TTC549 (cell line): ENCODE measurements around the gene CUL4A.
"Not testable (repeated sequence)": the region's sequence is repeated elsewhere in the genome, so short reads cannot be mapped to it uniquely, and the experiment has no call there.

Experiments
- FAIRE-seq: peaks from 2 replicates; lab custom pipeline; 2012; peaks lifted over from hg19 to GRCh38; lab: Jason Lieb, UNC

The CUL4A gene

DNA sequence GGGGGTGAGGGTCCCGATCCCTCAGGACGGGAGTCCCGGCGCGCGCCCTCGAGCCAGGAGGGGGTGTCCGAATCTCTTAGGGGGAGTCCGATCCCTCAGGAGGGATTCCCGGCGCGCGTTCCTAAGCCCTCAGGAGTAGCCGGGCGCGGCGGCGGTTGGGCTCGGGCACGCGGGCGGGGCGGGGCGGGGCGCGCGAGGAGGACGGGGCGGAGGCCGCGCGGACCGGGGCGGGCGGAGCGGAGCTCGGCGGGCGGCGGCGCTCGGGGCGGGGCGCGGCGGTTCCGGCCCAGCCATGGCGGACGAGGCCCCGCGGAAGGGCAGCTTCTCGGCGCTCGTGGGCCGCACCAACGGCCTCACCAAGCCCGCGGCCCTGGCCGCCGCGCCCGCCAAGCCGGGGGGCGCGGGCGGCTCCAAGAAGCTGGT is at the start of gene CUL4A:
Gene CUL4A (plus strand): TSS at position 278 of the 423 bp plus-strand sequence. CDS start 15 bp downstream, at position 293.
- no peak for FAIRE-seq

DNA sequence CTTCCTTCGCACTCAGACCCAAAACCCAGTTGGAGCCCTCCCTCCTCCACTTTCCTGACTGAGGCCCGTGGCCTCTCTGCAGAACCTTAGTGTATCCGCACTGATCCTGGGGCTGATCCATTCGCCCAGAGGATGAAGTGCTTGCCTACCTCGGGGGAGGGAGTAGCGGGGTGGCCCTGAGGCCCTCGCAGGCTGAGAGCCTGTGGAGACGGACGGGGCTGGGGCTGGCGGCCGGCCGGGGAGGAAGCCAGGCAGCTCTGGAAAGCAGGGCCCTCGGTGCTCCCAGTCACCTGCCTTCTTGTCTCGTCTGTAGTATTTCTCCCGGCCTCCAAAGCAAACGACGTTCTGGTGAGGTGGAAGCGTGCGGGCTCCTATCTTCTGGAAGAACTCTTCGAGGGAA is 49.7 kb upstream of the CUL4A start:
- no peak for FAIRE-seq

DNA sequence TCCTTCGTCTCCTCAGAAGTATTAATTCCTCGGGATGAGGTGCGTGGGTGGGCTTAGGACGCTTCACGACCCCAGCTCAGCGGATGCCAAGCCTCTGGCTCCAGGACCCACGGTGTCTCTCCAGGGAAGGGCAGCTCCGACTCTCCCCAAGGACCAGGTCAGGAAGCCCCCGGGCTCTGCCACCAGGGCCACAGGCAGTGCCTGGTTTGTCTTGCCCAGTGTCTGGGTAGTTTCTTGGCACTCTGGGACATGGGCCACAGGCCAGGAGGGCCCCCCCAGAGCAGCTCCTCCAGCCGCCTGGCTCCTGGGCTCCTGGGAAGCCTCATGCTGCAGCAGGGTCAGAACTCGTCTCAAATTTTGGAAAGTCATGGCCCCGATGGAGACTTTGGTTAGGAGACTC is 48.4 kb upstream of the CUL4A start:
- FAIRE-seq, result no peak

DNA sequence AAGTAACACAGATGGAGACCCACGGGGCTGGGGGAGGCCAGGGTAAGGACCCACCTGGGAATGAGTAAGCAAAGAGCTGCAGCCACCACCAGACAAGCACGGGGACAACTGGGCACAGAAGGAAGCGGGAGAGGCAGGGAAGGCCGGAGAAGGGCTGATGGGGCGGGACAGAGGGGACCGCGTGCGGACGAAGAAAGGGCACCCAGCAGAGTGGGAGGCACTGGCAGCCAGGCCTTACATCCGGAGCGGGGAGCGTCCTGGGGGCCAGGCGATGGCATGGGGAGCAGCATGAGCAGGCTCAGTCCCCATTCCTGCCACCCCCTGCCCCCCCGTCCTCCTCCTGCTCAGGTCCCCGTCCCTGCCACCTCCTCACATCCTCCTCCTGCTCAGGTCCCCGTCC is 48.0 kb upstream of the CUL4A start:
- FAIRE-seq, result no peak

DNA sequence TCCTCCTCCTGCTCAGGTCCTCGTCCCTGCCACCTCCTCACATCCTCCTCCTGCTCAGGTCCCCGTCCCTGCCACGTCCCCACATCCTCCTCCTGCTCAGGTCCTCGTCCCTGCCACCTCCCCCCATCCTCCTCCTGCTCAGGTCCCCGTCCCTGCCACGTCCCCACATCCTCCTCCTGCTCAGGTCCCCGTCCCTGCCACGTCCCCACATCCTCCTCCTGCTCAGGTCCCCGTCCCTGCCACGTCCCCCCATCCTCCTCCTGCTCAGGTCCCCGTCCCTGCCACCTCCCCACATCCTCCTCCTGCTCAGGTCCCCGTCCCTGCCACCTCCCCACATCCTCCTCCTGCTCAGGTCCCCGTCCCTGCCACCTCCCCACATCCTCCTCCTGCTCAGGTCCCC is 47.4 kb upstream of the CUL4A start:
- FAIRE-seq, result not testable (repeated sequence)

DNA sequence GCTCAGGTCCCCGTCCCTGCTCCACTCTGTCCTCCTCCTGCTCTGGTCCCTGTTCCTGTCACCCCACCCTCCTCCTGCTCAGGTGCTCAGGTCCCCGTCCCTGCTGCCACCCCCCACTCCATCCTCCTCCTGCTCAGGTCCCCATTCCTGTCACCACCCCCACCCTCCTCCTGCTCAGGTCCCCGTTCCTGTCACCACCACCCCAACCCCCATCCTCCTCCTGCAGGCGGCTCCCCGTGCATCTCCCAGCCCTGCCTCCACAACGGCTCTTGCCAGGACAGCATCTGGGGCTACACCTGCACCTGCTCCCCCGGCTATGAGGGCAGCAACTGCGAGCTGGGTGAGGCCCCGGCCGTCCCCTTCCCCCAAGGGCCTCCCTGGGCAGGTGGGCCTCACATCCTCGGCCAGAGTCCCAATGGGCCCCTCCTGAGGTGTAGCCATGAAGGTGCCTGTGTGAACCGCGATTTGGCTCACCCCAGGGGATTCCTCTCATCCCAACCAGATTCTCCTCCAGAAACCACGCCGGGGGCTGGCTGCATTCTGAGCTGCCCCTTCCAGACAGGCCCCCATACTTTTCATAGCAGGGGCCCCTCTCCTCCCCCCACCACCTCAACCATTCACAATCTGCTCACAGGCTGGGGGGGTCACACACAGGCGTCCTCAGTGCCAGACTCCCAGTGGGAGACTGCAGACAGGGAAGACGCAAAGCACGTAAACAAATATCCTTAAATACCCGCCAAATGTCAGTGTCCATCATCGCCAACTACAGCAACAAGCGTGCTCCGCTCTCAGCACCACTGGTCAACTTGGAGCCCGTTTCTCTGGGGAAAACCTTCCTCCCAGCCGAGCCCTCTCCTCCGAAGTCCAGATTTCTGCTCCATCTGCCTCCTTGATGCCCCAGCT is 46.4 kb upstream of the CUL4A start:
- FAIRE-seq, result no peak

DNA sequence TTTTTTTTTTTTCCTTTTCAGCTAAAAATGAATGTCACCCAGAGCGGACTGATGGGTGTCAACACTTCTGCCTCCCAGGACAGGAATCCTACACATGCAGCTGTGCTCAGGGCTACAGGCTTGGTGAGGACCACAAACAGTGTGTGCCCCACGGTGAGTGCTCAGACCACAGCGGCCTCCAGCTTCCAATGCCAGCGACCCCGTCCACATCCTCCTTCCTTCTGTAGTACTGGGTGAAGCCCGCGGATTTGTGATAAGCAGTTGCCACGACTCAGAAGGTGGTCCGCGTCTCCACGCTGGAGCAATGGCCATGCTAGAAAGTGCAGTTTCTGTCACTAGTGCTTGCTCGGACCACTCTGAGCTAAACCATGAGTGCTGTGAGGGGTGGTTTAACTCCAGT is 44.9 kb upstream of the CUL4A start:
- FAIRE-seq, result no peak

DNA sequence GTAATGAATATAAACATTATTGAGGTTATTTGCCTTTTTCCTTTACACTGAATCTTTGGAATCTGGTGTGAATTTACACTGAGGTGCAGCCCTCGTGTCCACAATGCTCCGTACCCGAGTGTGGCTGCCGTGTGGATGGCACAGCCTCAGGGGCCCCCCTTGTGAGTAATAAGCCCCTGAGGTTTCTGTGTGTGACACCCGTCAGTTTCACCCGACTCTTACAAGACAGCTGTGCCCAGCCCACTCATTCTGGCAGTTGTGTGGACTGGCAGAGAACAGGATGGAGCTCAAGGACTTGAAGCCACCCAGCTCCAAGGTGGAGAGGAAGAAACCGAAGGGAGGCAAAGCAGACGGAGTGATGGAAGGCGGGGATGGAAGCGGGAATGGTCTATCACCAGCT is 43.1 kb upstream of the CUL4A start:
- FAIRE-seq, result no peak

DNA sequence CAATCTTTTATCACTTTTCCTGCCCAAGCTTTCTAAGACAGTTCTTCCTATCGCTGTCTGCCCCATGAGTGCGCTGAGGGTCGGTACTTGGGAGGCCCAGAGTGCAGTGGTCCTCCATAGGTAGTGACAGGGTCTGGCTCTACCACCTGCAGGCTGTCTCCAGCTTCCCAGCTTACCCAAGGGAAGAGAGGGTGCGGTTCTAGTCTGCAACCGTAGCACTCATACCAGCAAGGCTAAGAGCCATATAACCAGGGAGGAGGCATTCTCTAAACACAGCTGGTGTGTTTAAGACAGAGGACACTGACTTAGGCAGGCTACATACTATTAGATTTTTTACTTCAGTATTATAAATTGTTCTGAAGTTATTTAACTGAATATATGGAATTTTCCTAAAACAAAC is 42.7 kb upstream of the CUL4A start:
- no peak for FAIRE-seq

DNA sequence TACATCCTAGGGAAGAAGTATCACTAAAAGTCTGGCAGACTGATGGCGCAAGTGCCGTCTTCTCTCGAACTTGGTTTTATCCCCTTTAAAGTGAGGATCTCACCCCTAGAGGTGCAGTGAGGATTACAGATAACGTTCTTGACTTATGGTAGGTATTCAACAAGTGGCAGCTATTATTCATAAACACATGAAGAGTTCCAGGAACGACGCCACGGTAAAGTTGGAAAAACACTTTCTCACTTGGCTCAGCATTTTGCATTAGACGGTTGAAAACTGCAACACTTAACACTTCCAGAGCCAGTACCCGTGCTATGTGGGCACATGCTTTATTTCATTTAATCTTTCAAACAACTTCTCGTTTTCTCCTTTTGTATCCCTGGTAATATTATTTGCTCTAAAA is 42.3 kb upstream of the CUL4A start:
- FAIRE-seq, result no peak

DNA sequence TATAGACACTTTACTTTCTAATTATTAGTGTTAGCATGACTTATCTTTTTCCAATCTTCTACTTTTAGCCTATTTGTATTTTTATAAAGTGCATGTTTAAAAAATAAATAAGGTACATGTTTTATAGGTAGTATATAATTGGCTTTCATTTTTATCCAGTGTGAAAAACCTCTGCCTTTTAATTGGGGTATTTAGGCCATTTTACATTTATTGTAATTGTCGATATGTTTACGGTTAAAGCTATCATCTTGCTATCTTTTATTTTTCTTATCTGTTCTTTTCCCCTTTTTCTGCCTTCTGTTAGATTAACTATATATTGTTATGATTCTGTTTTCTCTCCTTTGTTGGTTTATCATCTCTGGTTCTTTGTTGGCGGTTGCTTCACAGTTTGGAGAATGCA is 41.8 kb upstream of the CUL4A start:
- FAIRE-seq, result no peak

DNA sequence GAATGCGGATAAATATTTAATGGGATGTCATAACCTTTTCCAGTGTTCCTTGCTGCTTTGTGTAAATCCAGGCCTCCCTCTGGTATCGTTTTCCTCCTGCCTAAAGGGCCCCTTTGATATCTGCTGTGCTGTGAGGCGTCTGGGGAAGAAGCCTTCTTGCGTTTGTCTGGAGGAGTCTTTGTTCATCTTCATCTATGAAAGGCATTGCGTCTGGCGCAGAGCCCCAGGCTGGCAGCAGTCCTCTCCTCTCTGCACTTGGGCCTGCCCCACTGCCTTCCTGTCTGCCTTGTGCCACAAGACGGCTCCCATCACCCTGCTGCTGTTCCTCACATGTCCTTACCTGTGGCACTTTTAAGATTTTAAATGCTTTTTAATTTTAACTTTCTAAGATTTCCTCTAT is 41.2 kb upstream of the CUL4A start:
- no peak for FAIRE-seq

DNA sequence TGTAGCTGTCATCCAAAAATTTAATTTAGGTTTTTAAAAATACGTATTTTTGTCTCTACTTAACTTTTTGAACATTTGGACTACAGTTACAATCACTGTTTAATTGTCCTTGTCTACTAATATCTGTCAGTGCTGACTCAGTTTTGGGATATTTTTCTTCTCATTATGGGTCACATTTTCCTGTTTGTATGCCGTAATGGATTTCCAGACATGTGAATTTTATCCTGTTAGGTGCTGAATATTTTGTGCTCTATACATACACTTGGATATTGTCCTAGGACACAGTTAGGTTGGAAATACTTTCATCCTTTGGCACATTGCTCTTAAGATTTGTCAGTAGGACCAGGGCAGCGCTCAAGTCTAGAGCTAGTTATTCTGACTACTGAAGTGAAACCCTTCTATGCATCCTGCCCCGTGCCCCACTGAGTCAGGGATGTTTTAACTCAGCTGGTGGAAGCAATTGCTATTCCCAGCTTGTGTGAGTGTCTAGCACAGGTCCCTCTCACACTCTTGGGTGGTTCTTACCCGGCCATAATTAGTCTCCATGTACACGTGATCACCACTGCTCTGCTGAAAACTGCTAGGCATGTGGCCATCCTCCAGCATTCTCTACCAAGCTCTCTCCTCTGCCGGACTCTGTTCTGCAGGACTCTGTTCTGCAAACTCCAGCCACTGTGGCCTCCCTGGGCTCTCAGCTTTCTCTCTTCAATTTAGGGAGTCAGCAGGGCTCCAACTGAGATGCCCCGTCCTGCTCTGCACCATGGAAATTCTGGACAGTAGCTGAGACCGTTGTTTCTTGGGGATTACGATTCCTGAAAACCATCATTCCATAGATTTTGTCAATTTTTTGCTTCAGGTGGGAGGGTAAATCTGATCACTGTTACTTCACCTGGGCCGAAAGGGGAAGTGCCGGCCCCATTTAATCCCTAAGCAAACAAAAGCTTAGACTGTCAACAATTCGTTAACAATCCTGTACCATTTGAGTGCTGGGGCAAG is 39.8 kb upstream of the CUL4A start:
- no peak for FAIRE-seq

DNA sequence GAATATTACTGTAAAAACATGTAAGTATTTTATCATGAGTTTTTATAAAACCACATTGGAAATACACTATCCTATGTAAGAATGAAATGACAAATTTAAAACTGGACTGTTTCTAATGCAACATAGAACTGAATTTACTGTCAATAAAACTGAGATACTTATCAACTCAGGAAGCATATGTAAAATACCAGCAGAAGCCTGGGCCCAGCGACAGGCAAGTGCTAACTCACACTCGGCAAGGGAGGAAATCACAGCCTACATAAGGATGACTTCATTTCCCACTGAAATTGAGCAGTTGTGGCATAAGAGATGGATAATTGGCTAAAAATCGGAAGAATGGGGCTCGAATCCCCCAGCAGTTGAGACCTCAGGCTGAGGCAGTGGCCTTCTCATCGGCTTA is 38.9 kb upstream of the CUL4A start:
- no peak for FAIRE-seq

DNA sequence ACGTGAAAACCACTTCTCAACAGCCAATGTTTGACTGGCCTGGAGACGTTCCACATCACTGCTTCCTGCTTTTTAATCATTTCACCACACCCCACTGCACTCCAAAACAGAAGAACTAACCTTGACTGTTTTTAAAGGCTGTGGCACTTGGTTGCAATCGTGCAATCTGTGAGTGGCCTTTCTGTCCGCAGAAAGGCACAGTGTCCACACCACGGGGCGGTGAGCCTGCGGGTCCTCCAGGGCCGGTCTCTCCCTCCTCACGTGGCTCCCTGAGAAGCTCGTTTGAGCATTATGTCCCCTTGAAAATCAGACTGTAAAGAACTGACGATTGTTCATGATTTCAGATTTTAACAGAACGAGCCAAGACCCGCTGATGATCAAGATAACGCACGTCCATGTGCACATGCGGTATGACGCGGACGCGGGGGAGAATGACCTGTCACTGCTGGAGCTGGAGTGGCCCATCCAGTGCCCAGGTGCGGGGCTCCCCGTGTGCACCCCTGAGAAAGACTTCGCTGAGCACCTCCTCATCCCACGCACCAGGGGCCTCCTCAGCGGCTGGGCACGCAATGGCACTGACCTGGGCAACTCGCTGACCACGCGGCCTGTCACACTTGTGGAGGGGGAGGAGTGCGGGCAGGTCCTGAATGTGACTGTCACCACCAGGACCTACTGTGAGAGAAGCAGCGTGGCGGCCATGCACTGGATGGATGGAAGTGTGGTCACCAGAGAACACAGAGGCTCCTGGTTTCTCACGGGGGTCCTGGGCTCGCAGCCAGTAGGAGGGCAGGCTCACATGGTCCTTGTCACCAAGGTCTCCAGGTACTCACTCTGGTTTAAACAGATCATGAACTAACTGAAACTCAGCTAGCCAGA is 37.9 kb upstream of the CUL4A start:
- no peak for FAIRE-seq

DNA sequence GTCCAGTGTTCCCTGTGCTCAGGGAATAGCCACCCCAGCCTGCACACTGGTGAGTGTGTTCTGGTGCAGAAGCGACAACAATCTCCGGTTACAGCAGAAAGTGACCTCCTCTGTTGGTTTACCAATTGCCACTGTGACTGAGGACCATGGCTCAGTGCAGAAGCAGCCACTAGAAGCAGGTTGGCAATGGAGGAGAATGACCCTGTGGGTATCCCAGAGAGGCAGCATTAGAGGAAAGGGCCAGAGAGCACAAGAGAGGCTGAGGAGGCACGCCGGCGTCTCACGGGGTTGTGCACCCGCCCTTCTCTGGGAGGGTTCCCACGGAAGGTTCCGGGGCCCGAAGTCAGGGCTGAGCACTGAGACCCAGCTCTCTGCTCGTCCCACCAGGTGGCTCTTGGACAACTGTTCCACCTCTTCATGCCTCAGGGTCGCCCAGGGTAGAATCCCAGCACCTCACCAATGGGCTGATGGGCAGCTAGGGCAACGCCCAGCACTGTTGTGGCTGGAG is 36.9 kb upstream of the CUL4A start:
- FAIRE-seq, result no peak

DNA sequence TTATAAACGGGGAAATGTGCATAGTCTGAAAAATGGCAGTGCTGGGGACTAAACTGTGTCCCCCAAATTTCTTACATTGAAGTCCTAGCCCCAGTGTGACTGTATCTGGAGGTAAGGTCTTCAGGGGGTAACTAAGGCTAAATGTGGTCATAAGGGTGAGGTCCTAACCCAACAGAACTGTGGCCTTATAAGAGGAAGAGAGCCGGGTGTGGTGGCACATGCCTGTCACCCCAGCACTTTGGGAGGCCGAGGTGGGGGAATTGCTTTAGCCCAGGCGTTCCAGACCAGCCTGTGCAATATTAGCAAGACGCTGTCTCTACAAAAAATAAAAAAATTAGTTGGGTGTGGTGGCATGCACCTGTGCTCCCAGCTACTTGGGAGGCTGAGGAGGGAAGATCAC is 33.1 kb upstream of the CUL4A start:
- FAIRE-seq, result no peak

DNA sequence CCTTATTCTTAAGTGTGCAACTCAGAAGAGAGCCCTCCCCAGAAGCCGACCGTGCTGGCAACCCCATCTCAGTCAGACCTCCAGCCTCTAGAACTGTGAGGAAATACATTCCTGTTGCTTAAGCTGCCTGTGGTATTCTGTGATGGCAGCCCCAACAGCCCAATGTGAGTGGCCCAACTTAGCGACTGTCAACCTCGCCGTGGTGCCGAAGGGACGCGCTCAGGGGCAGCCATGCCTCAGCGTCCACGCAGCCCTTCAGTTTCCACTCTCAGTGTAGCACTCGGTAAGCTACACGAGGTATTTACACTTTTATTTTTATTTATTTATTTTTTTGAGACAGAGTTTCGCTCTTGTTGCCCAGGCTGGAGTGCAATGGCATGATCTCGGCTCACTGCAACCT is 32.6 kb upstream of the CUL4A start:
- no peak for FAIRE-seq

DNA sequence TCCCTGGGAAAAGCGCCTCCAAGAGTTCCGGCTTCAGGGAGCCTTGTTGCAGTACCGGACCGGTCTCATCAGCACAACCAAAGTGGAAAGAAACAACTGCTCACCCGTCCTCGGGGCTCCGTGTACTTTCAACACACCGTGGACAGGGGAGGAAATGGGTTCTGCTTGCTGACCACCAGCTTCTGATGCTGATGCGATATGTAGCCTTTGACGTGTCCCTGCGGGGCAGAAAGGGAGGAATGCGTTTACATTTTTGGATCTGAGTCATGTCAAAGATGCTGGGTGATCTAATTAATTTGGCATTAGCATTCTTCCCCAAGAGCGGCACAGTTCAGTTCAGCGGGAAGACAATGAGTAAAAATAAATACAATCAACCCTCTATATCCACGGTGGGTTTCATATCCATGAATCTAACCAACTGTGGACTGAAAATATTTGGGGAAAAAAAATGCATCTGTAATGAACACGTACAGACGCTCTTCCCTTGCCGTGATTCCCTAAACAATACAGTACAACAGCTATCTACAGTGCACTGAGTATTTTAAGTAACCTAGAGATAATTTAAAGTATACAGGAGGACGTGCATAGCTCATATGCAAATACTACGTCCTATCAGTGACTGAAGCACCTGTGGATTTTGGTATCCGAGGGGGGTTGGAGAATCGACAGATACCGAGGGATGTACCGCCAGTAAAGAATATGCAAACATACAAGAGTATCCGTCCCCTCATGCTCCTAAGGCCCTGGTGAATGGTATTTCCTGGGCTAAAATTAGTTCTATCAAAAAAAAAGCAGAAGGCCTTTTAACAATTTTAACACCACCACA is 31.1 kb upstream of the CUL4A start:
- no peak for FAIRE-seq

DNA sequence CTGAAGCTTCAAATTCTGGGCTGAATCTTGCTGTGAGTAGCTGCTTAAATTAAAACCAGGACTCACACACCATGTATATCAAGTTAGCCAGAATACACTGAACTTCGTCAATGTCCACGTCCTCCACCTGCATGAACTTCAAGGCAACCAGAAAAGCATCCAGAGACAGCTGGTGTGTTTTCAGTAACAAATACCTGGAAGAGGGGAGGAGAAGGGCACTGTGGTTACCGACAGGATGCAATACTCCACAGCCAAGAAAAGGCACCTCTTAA is 30.6 kb upstream of the CUL4A start:
- no peak for FAIRE-seq
